GM12892 (cell line): ENCODE data around the gene GABRB2.

Experiments
- POLR2A ChIP-seq: IDR thresholded peaks from 2 replicates; pipeline ENCODE4 v1.6.1; 2011; ENCODE audit warnings: low read depth, low read length, control low read depth
- POLR2AphosphoS5 ChIP-seq: IDR thresholded peaks from 2 replicates; pipeline ENCODE4 v1.6.1; 2011; ENCODE audit warnings: low read depth, low read length, control low read depth

GRCh38 chr5:161513942-161514341, 32.6 kb downstream of the GABRB2 start:
- TF ChIP-seq POLR2A (no peak), POLR2AphosphoS5 (no peak)
